Psoas muscle (tissue), 8 donors: Measurements from ENCODE around the gene UBAC2. TPM values are rescaled to one million over a fixed set of nuclear protein-coding genes. Genes with fewer than 3 reads are reported as not detected.

Source experiments
- ATAC-seq, 4 donors: fragments of 200-7000 bp; cut with Tn5 transposase; one replicate each; pipeline ENCODE4 v1.9.1; 2020; ENCODE audit warnings: moderate library complexity in 3 of 4, mild to moderate bottlenecking in 2 of 4
- DNase-seq, 2 donors: peaks; one replicate each; pipeline ENCODE4 v3.0.0-alpha.2; 2020
- H3K27ac ChIP-seq: fragments of 200-600 bp; one replicate; pipeline ENCODE4 v1.8.0; 2022
- H3K27me3 ChIP-seq, 3 donors: fragments of 200-600 bp in 1 of 3; one replicate each; pipeline versions ENCODE4 v1.6.1 to v1.8.0; 2013 to 2022; ENCODE audit warnings: low read length in 2 of 3, mild to moderate bottlenecking in 2 of 3, moderate library complexity in 1 of 3; ENCODE audit not compliant: insufficient read depth in 3 of 3
- H3K36me3 ChIP-seq, 2 donors: fragments of 200-600 bp in 1 of 2; one replicate each; pipeline versions ENCODE4 v1.6.1 to v1.8.0; 2013 to 2022; ENCODE audit warnings: low read depth in 1 of 2, mild to moderate bottlenecking in 1 of 2, moderate library complexity in 1 of 2; ENCODE audit not compliant: insufficient read depth in 1 of 2
- H3K4me1 ChIP-seq: fragments of 200-600 bp; one replicate; pipeline ENCODE4 v1.8.0; 2022
- H3K4me3 ChIP-seq: fragments of 200-600 bp; one replicate; pipeline ENCODE4 v1.8.0; 2022; ENCODE audit warnings: mild to moderate bottlenecking
- H3K9me3 ChIP-seq: fragments of 200-600 bp; one replicate; pipeline ENCODE4 v1.8.0; 2022
- CTCF ChIP-seq: fragments of 200-600 bp; IDR thresholded peaks from one replicate; pipeline ENCODE4 v1.8.0; 2022; ENCODE audit warnings: antibody characterized with exemption
- WGBS, 3 donors: extraction: QIAGEN DNeasy Blood & Tissue Kit; methylation state at CpG; one replicate each; pipeline versions ENCODE4 v1.1.6 to v1.1.7; 2013; 5-methylcytosine and 5-hydroxymethylcytosine counted together
- intact Hi-C, 2 donors: fragments of 100-400 bp; cut with DNase I; formaldehyde crosslinking; loops; one replicate each; pipeline versions ENCODE4 v1.11.0 to v1.14.2; 2022
- polyA plus RNA-seq, 3 donors: library from polyadenylated mRNA; stranded (reverse); fragments of 200-250 nt; gene quantifications; one replicate each; pipeline ENCODE4 v1.2.3, GENCODE V29; 2013
- total RNA-seq, 4 donors: library from RNA; stranded (reverse); fragmentation: NEBNext Ultra II Directional in 2 of 4; extraction: Animal tissue kit (Norgen Biotek cat#: 25700) in 2 of 4; gene quantifications; one replicate each; pipeline versions ENCODE4 v1.2.1 to v1.2.4, GENCODE V29; 2021 to 2023
- donor health status: healthy with polysubstance abuse.
- donor health status: DM: no; HTN: no; CAD: no; lungs with moderate emphysema.
- donor health status: Bipolar disorder and iron deficiency.
- donor health status: healthy.
- donor health status: DM: yes; HTN: yes; CAD: no.
- donor health status: DM: no; HTN: no; CAD: no.
- donor health status: DM: no; HTN: no; CAD: no.
- donor health status: DM: yes; HTN: yes; CAD: no.

Gene UBAC2
- total and polyA plus RNA-seq, 7 donors: 54.1 to 97.1 (median 71.7) TPM

- H3K36me3 ChIP-seq: no peaks in the 10 kb centered on the region
- 72 to 77% (median 76%) methylated on average over 5 of the region's 5 CpGs for WGBS, 3 donors
- intact Hi-C loops: no loop called here
- no peak for TF ChIP-seq CTCF
- no peaks in the 10 kb centered on the region for H3K9me3 ChIP-seq
- H3K4me1 ChIP-seq: no peaks in the 10 kb centered on the region
- H3K27ac ChIP-seq: no peak overlapping the region
- ATAC-seq (no peak), DNase-seq (no peak)
- no peak overlapping the region for H3K4me3 ChIP-seq
- no peaks in the 10 kb centered on the region for H3K27me3 ChIP-seq
These were observed 202.9 kb downstream of the UBAC2 start for GRCh38 chr13:99403458-99403971.

- no peak for ATAC-seq
- H3K4me3 ChIP-seq: no peak overlapping the region
- no peak overlapping the region for H3K27ac ChIP-seq
- H3K27me3 ChIP-seq: no peaks in the 10 kb centered on the region
- WGBS, 3 donors: 48 to 57% (median 52%) methylated on average over 24 of the region's 24 CpGs
- DNase-seq: no peak
- no peaks in the 10 kb centered on the region for H3K9me3 ChIP-seq
- H3K36me3 ChIP-seq: no peaks in the 10 kb centered on the region
- no peak for TF ChIP-seq CTCF
- no peaks in the 10 kb centered on the region for H3K4me1 ChIP-seq
- intact Hi-C loops: no loop called here
These were observed 203.5 kb downstream of the UBAC2 start for GRCh38 chr13:99404005-99404755.

GRCh38 chr13:99405966-99406365, 205.3 kb downstream of the UBAC2 start:
- Histone ChIP-seq H3K36me3 (no peaks in the 10 kb centered on the region), H3K9me3 (no peaks in the 10 kb centered on the region), H3K27ac (no peak overlapping the region), H3K27me3 (no peaks in the 10 kb centered on the region), H3K4me1 (no peaks in the 10 kb centered on the region), H3K4me3 (no peak overlapping the region)
- ATAC-seq (no peak), DNase-seq (peak in 1 of 2 donors; percentile 4)
- intact Hi-C loops: no loop called here
- TF ChIP-seq CTCF: no peak
- 74 to 79% (median 79%) methylated on average over 15 of the region's 15 CpGs for WGBS, 3 donors

GRCh38 chr13:99406799-99407201, 206.1 kb downstream of the UBAC2 start:
- DNase-seq (no peak), ATAC-seq (no peak)
- intact Hi-C loops: no loop called here
- TF ChIP-seq CTCF: no peak
- H3K36me3 ChIP-seq: no peaks in the 10 kb centered on the region
- no peaks in the 10 kb centered on the region for H3K9me3 ChIP-seq
- 33 to 47% (median 33%) methylated on average over 6 of the region's 6 CpGs for WGBS, 3 donors
- H3K4me1 ChIP-seq: no peaks in the 10 kb centered on the region
- no peak overlapping the region for H3K27ac ChIP-seq
- peaks cover 0 to 2% (median 0%) of the 10 kb centered on the region in 3 donors for H3K27me3 ChIP-seq
- H3K4me3 ChIP-seq: no peak overlapping the region
